HG03460 (cell line): ENCODE data around the gene GAPT.

Source experiments
- ATAC-seq: cut with Tn5 transposase; IDR thresholded peaks from one replicate; pipeline ENCODE4 v1.9.1; 2021; ENCODE audit not compliant: unreplicated experiment

Gene GAPT

DNA sequence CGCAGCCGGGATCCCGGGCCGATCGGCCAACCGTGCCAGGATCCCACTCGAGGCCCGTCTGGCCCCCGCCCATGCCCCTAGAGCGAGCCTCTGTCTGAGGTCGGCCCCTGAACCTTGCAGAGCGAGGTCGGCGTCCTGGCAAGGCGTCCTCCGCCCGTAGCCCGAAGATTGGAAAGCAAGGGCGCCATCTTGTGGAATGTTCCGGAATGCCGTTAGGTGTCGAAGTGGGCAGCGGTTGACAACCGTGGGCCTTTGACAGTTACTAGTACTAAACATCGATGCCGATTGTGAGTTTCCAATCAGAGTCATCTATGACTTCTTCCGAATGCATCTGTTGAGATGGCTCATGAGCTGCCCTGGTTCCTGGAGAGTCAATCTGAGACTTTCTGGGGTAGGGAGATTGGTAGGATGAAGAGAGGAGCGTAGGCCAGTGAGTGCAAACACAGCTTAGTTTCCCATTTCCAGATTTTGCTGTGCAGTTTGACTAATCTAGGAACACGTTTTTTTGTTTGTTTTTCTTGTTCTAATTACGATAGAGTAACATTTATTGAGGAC, 30.4 kb upstream of the GAPT start:
- ATAC-seq: peak; percentile 73

DNA sequence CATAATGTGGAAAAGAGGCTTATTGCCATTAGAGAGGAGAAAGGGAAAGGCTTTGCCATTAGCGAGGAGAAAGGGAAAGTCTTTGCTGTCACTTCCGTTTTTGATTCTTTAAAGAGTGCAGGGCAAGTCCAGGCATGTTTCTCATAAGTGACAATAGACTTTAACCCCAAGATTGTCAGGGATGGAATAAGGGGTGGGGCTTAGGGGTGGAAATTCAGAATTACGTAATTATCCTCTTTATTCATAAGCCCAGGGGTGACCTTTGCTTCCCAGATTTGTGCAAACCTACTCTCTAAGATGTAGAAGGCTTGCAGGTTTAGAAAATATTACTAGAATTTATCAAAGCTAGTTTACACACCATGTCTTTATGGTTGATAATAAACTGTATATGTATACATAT, 29.1 kb upstream of the GAPT start:
- no peak for ATAC-seq

DNA sequence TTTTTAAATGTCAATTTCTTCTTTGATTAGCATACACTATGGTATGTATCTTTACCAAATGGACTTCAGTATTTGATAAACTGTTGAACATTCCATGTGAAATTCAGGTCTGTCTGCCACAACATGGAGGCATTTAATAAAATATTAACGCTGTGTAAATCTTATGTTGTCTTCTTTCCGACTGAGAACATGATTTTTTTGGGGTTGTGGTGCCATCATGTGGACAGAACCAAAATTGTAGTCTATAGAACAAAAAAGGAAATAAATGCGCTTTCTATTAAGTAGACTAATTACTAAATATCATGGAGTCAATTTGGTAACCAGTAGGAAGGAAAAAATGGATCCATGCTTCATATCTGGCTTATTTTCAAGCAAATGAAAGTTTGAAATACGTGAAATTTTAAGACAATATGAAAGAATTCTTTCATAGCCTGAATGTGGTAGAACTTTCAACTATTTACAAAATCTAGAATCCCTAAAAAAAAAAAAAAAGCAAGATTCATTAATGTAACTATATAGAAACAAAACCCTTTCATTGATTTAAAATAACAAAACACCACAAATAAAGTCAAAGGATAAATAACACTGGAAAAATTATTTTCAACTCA, 28.5 kb upstream of the GAPT start:
- no peak for ATAC-seq

DNA sequence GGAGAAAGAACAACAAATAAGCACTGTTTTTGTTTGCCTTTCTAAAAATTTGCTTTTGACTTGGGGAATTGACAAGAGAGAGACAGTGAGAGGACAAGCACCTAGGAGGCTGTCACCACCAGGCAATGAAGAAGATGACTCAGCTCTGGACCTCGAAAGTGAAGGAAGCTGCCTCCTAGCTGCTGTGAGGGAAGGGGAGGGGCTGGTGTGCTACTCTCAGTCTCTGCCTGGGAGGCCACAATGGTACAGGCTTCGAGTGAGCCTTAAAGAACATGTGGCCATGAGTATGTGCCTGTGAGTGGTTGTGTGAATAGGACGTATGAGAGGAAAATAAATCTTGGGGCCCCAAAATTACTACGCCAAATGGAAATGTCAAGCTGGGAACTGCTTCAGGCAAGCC, 24.3 kb upstream of the GAPT start:
- ATAC-seq: peak; percentile 96

DNA sequence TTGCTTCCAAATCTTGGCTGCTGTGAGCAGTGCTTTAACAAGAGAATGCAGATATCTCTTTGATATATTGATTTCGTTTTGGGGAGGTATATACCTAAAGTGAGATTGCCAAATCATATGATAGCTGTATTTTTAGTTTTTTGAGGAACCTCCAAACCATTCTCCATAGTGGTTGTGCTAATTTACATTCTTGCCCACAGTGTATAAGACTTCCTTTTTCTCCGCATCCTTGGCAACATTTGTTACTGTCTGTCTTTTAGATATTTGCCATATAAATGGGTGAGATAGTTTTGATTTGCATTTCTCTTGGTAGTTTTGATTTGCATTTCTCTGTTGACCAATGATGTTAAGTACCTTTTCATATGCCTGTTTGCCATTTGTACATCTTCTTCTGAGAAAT, 21.3 kb upstream of the GAPT start:
- no peak for ATAC-seq

DNA sequence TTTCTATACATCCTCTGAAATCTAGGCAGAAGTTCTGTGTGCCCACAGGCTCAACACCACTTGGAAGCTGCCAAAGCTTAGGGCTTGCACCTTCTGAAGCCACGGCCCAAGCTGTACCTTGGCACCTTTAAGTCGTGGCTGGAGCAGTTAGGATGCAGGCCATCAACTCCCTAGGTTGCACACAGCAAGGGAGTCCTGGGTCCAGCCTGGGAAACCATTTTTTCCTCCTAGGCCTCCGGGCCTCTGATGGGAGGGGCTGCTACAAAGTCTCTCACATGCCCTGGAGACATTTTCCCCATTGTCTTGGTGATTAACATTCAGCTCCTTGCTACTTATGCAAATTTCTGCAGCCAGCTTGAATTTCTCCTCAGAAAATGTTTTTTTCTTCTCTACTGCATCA, 15.8 kb upstream of the GAPT start:
- no peak for ATAC-seq

DNA sequence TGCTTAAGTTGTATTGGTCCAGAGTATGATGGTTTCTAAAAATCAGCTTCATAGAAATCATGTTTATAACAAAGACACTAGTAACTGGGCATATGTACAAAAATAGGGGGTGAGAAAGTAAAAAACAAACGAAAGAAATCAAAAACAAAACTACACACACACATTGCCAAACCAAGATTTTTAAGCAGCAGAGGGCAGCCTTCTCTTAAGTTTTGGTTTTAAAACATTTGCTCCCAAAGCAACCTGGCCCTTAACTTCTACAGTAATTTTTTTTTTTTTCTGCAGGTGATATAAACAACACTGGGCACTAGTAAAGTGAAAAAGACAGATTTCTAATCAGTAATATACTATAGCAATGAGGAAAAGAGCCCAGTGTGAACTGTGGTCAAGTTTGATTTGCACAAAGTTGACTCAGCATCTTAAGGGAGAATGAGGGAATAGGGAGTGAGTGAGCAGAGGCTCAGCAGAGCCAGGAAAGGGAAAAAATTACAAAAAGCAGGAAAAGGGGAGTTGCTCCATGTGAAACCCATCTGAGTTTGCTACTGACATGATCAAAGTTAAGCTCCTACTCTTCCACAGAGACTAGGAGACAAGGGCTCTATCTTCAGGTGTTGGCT, 13.4 kb upstream of the GAPT start:
- ATAC-seq: no peak

DNA sequence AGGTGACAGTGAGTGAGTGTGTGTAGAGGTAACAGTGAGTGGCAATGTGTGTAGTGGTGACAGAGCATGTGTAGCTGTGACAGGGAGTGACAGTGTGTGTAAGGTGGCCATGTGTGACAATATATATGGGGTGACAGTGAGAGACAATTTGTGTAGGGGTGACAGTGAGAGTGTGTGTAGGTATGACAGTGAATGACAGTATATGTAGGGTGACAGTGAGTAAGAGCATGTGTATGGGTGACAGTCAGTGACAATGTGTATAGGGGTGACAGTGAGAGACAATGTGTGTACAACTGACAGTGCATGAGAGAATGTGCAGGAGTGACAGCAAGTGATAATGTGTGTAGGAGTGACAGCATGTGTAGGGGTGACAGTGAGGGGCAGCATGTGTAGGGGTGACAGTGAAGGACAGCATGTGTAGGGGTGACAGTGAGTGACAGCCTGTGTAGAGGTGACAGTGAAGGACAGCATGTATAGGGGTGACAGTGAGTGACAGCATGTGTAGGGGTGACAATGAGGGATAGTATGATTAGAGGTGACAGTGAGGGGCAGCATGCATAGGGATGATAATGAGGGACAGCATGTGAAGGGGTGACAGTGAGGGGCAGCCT, 10.1 kb upstream of the GAPT start:
- no peak for ATAC-seq

DNA sequence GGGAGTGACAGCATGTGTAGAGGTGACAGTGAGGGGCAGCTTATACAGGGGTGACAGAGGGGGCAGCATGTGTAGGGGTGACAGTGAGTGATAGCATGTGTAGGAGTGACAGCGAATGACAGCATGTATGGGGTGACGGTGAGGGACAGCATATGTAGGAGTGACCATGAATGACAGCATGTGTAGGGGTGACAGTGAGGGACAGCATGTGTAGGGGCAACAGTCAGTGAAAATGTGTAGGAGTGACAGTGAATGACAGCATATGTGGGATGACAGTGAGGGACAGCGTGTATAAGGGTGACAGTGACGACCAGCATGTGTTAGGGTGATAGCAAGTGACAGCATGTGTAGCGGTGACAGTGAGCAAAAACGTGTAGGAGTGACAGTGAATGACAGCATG, 9.4 kb upstream of the GAPT start:
- no peak for ATAC-seq

DNA sequence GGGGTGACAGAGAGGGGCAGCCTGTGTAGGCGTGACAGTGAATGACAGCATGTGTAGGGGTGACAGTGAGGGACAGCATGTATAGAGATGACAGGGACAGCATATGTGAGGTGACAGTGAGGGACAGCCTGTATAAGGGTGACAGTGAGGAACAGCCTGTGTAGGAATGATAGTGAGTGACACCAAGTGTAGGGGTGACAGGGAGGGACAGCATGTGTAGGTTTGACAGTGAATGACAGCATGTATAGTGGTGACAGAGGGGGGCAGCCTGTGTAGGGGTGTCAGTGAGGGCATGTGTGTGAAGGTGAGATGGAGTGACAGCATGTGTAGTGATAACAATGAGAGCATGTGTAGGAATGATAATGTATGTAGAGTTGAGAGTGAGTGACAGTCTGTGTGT, 8.7 kb upstream of the GAPT start:
- ATAC-seq: no peak

DNA sequence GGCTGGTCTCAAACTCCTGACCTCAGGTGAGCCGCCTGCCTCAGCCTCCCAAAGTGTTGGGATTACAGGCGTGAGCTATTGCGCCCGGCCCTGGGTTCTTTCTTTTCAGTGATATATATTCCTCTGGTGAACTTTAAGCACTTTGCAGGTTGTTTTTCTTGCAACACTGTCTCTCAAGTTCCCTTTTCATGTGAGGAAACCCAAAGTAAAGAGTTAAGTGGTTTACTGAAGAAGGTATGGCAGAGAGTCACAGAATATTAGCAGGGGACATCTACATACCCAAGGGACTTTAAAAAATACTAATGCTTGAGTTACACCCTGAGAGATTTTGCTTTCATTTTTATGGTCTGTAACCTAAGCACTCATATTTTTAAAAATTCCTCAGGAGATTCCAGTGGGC, 6.7 kb upstream of the GAPT start:
- ATAC-seq: no peak

DNA sequence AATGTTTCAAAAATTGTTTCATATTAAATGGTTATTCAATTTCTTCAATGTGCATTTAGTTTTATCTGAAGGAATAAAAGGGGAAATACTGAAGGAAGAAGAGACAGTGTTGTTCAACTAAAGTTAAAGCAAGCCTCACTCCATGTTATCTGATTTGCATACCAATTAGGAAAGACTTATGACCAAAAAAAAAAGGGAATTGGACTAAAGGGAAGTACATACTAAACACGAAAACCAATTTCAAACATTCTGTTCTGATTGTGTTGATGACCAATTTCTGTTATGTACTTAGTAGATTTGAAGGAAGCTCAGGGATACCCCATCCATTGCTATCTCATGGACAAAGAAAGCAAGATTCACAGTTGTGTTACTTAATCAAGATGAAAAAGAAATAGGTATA, 4.9 kb upstream of the GAPT start:
- ATAC-seq: no peak

DNA sequence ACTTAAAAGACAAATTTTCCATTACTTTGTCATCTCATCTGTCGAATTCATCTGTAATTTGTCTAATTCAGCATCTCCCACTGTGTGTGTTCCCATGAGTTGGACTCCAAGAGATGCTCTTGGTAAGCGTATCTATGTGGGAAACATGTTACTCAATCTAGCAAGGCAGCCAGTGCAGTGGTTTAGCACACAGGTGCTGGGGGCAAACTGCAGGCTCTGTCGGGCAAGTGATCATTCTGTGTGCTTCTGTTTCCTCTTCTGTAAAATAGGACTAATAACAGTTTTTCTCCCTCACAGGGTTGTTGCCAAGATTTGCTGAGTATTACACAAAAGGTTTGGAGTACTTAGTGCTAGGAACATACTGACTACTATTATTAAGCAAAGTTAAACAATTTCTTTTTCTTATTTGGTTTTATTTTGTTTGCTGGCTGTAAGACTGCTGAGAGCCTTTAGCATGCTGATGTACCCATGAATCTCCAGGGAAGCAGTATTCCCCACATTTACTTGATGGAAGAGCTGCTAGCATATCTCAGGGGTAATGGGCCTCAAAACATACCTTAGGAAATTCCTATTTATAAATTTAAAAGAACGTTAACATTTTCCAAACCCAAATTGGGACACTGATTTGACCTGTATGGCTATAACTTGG, 709 bp upstream of the GAPT start:
- ATAC-seq: peak; percentile 41

DNA sequence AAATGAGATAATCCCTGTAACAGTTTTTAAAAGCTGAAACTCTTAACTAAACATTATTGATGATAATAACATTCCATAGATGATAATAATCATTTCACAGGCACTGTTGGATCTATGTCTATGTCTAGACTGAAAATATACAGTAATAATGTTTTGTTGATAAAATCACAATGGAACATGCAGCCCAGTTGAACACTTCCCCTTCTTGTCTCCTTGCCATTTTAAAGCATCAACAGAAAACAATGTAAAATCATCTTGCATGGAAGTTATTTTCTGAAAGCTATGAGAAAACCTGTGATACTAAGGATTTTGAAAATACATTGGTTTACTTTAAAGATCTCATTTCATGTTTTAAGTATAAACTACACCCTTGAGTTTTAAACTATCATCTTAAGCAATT, 1.9 kb downstream of the GAPT start:
- no peak for ATAC-seq

DNA sequence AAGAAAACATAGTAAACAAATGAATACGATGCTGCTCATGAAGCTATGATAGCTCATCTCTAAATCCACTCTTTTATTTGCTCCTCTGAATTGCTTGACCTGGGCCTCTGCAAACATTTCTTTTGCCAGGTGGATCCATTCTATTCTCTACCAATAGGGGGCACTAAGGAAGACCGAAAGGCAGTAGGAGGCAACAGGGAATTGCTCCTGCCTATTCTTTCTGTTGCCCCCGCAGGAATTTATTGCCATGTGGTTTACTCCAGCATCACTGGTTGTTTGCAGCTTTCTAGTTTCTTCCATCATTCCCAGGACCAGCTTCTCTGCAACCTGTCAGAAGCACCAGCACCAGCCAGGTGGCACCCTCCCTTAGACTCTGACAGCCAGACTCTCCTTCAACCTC, 5.3 kb downstream of the GAPT start:
- no peak for ATAC-seq

DNA sequence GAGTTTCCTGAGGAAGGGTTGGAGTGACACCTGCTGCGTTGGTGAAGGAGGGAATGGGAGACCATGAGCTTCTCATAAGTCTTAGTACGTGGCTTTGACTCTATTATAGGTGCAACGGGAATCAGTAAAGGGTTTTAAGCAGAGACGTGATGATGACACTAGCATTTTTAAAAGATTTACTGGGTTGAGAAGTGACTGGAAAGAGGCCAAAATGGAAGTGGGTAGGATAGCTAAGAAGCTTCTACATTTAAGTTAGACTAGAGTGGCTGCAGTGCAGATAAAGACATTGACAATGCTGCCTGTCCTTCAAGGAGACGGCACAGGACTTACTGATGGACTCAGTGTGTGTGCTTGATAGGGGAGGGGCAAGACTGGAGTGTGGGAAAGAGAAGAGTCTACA, 6.2 kb downstream of the GAPT start:
- no peak for ATAC-seq

DNA sequence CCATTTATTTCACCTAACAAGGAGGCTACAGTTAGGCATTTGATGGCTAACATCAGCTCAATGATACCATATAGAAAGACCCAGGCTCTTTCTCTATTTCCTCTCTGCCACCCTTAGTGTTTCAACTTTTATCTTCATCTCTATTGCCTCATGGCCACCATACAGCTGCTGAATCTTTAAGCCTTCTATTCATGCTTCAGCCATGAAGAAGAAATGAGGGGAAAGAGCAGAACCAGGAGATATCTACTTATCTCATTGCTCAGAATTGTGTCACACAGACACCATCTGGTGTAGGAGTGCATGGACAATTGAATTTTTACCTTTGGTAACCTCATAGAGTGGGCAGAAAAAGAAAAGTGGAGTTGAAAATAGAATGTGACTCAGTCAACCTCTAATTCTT, 6.7 kb downstream of the GAPT start:
- ATAC-seq: no peak

DNA sequence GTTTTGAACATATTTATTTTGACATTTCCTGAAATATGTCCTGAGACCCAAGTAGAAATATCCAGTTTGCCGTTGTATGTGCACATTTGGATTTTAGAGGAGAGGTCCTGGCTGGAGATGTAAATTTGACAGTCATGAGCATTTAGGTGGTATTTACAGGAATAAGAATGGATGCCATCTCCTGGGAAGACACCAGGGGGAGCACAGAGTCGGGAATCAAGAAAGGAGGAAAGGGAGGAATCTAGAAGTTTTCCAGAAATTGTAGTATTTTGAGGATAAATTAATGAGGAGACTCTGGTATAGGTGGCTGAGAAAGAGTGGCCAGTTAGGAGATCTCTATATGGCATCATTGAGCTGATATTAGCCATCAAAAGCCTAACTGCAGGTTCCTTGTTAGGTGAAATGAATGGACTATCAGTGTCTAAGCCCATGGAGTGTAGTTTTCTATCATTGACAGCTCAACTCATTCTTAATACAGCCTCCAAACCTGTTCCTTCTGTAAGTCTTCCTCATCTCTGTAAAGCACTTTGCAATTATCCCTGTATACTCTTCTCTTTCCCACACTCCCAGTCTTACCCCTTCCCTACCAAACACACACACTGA, 7.2 kb downstream of the GAPT start:
- no peak for ATAC-seq

DNA sequence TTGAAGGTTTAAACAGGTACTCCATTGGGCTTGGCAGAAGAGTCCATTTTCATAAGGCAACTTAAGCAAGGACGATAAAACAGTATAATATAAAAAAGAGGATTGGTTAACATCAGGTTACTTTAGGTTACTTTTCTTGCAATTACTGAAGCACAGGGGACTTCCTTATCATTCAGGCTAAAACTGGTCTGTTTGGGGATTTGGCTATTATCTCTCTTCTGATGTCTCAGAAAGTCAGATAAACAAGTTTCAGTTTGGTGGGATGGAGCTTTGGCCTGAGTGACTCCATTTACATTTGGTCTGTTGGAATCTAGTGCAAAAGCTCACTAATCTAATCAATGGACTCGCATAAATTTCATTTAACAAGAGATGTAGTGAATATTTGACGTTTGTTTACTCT, 8.0 kb downstream of the GAPT start:
- ATAC-seq: no peak

DNA sequence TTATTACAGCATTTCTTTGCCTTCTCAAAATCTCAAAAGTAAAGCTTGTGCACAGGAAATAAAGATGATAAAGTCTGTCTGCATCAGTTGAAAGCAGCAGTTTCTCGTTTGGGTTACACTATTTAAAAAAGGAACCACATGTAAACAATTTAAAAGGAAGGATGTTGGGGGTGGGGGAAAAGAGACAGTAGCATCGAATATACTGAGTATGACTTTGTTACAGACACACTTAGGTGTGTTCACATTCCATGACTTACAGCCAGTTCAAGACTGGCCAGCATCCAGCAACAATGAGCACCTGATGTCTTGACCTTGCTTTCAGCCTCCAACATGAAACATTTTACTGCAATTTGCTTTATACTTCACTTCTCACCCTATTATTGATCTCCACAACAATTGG, 8.7 kb downstream of the GAPT start:
- no peak for ATAC-seq

DNA sequence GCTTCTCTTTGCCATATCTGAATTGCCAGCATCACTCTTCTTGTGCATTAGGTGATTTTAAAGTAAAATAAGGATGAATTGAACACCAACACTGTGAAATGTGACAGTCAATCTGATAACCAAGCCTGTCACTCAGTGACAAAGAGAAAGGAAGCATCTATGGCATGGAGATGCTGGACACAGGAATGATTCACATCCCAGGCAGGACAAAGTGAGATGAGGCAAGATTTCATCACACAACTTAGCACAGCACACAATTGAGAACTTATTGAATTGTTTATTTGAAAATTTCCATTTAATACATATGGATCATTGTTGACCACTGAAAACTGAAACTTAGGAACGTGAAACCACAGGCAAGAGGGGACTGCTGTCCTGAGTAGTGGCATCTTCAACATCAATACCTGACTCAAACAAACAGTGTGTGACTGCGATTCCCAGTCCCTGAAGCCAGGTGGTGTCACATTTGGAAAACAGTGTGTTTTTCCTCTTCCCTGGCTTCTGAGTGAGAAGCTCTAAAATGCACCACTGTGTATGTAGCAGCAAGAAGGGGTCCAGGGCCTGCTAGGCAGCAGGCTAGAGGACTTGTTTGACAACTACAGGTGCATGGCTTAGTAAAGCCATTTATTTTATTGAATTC, 10.7 kb downstream of the GAPT start:
- no peak for ATAC-seq
